Prostate gland (tissue), 2 donors: ENCODE measurements around the gene ZNF629.

Experiments used
- CTCF ChIP-seq, 4 experiments: fragments of 200-600 bp in 2 of 4; fragments of 450-650 bp in 2 of 4; sonication (generic) in 2 of 4; IDR thresholded peaks; 1 replicate in 3 of 4; 2 replicates in 1 of 4; pipeline ENCODE4 v1.5.1; 2016 to 2019; ENCODE audit warnings: antibody characterized with exemption in 4 of 4, mild to moderate bottlenecking in 2 of 4, moderate library complexity in 2 of 4
- POLR2A ChIP-seq: fragments of 450-650 bp; IDR thresholded peaks from one replicate; pipeline ENCODE4 v1.6.1; 2016; ENCODE audit warnings: antibody characterized with exemption, mild to moderate bottlenecking

GRCh38 chr16:30820952-30821421, 34.0 kb upstream of the ZNF629 start:
- no peak for TF ChIP-seq POLR2A
- TF ChIP-seq CTCF (IDR thresholded peaks at IDR 0.05) = no peak
